ENCODE results near the gene LHX2.
"Not testable (repeated sequence)": the region's sequence is repeated elsewhere in the genome, so short reads cannot be mapped to it uniquely, and the experiment has no call there.

Gene LHX2

DNA sequence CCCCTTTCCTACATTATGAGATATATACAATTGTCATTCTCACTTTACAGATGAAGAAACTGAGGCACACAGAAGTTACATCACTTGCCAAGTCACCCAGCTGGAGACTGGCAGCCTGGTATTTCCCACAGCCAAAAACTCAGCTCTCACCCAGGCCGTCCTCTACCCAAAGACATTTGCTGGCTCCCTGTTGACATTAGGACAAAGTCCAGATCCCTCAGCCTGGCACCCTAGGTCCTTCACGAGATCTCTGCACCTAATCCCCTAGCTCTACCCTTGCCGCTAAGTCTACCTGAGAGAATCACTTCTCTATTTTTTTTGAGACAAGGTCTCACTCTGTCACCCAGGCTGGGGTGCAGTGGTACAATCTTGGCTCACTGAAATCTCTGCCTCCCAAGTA, 26.8 kb upstream of the LHX2 start:
- Histone ChIP-seq H3K9ac (ENCODE audit: low read length) (no peak overlapping the region), H3K4me3 (ENCODE audit: low read length) (no peak overlapping the region), H3K36me3 (ENCODE audit: control insufficient read depth, insufficient read depth, low read length) (no peaks in the 10 kb centered on the region), H3K27me3 (ENCODE audit: control insufficient read depth, insufficient read depth, low read length) (peaks cover 49% of the 10 kb centered on the region), H3K9me3 (ENCODE audit: control insufficient read depth, low read length) (no peaks in the 10 kb centered on the region), H3K4me1 (ENCODE audit: control insufficient read depth, insufficient read depth, low read length) (no peaks in the 10 kb centered on the region)

DNA sequence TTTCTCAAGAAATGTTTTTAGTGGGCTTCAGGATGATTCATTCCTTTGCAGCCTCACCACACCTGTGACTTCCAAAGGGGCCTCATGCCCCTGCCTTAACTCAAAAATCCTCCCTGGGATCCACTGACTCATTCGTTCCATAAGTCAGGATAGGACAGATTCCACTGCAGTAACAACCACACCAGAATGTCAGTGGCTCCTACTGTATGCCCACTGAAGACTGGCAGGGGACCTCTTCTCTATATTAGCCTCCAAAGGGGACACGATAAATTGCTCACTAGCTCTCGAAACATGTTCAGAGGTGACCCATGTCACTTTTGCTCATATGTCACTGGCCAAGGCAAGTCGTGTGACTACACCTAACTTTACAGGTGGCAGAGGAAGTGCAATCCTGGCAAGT, 25.7 kb upstream of the LHX2 start:
- H3K9ac ChIP-seq (ENCODE audit: low read length), result no peak overlapping the region
- no peak overlapping the region for H3K4me3 ChIP-seq (ENCODE audit: low read length)
- no peaks in the 10 kb centered on the region for H3K36me3 ChIP-seq (ENCODE audit: control insufficient read depth, insufficient read depth, low read length)
- no peaks in the 10 kb centered on the region for H3K9me3 ChIP-seq (ENCODE audit: control insufficient read depth, low read length)
- no peaks in the 10 kb centered on the region for H3K4me1 ChIP-seq (ENCODE audit: control insufficient read depth, insufficient read depth, low read length)
- H3K27me3 ChIP-seq (ENCODE audit: control insufficient read depth, insufficient read depth, low read length), result peaks cover 48% of the 10 kb centered on the region

DNA sequence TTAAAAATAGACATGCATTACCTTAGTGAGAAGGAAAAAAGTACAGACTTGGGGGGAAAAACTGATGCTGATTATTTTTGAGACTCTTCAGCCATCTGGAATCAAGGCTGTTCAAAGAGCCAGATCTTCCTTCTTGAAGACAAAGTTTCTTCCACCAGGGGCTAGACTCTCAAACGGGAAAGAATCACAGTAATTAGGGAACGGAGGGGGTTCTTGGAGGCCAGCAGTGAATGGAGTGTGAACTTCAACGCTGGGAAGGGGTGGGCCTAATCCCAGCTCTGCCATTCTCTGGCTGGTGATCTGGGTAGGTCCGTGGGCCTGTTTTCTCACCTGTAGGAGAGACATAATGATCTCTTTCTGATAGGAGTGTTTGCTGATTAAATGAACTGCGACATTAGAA, 21.1 kb upstream of the LHX2 start:
- H3K9ac ChIP-seq (ENCODE audit: low read length), result no peak overlapping the region
- peaks cover 48% of the 10 kb centered on the region for H3K27me3 ChIP-seq (ENCODE audit: control insufficient read depth, insufficient read depth, low read length)
- no peaks in the 10 kb centered on the region for H3K36me3 ChIP-seq (ENCODE audit: control insufficient read depth, insufficient read depth, low read length)
- no peaks in the 10 kb centered on the region for H3K9me3 ChIP-seq (ENCODE audit: control insufficient read depth, low read length)
- H3K4me3 ChIP-seq (ENCODE audit: low read length), result no peak overlapping the region
- H3K4me1 ChIP-seq (ENCODE audit: control insufficient read depth, insufficient read depth, low read length), result no peaks in the 10 kb centered on the region

DNA sequence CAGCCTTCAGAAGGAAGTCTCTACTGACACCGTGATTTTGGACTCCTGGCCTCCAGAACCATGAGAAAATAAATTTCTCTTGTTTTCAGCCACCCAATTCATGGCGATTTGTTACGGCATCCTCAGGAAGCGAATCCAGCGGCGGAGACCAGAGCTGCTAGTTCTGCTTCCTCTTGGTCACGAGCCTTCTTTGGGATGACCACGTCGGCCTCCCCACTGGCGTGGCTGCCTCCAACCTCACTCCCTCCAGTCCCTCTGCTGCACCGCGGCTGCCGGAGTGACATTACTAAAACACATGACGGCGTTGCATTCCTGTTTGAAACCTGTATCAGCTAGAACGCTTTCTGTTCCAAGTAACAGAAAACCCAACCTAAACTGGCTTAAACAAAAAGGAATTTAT, 18.9 kb upstream of the LHX2 start:
- H3K9ac ChIP-seq (ENCODE audit: low read length); H3K9me3 ChIP-seq (ENCODE audit: control insufficient read depth, low read length); H3K36me3 ChIP-seq (ENCODE audit: control insufficient read depth, insufficient read depth, low read length); H3K4me1 ChIP-seq (ENCODE audit: control insufficient read depth, insufficient read depth, low read length); H3K4me3 ChIP-seq (ENCODE audit: low read length): not testable (repeated sequence)
- peaks cover 56% of the 10 kb centered on the region for H3K27me3 ChIP-seq (ENCODE audit: control insufficient read depth, insufficient read depth, low read length)

DNA sequence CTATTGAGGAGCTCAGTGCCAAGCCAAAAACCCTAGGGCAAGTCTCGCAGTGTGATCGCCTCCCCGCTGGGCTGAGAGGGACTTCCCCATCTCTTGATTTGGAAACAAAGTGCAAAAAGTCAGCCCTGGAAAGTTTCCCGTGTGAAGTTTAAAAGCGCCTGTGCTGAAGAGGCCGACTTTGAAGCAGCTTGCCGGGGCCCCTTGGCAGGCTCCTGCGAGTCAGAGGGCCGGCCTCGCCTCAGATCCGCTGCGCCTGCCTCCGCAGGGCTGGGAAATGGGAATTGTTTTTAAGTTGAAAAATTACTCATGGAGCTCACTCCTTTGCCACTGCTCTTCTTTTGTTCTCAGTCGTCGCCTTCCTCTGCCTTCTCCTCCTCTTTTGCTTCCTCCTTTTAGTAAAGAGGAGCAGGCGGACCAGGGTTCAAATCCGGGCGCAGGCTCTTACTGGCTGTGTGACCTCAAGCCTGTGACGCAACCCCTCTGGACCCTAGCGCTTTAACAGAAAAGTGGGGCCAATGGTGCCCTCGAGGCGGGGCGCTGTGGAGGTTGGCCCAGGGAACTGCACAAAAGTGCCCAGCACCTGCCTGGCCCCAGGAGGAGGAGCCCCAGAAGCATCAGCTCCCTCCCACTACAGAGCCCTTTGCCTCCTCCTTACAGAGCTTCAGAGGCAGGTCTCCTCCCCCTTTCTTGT, 14.7 kb upstream of the LHX2 start:
- H3K9me3 ChIP-seq (ENCODE audit: control insufficient read depth, low read length), result no peaks in the 10 kb centered on the region
- H3K4me1 ChIP-seq (ENCODE audit: control insufficient read depth, insufficient read depth, low read length), result peaks cover 7% of the 10 kb centered on the region
- no peaks in the 10 kb centered on the region for H3K36me3 ChIP-seq (ENCODE audit: control insufficient read depth, insufficient read depth, low read length)
- peaks cover 72% of the 10 kb centered on the region for H3K27me3 ChIP-seq (ENCODE audit: control insufficient read depth, insufficient read depth, low read length)
- H3K9ac ChIP-seq (ENCODE audit: low read length), result no peak overlapping the region
- H3K4me3 ChIP-seq (ENCODE audit: low read length), result no peak overlapping the region

DNA sequence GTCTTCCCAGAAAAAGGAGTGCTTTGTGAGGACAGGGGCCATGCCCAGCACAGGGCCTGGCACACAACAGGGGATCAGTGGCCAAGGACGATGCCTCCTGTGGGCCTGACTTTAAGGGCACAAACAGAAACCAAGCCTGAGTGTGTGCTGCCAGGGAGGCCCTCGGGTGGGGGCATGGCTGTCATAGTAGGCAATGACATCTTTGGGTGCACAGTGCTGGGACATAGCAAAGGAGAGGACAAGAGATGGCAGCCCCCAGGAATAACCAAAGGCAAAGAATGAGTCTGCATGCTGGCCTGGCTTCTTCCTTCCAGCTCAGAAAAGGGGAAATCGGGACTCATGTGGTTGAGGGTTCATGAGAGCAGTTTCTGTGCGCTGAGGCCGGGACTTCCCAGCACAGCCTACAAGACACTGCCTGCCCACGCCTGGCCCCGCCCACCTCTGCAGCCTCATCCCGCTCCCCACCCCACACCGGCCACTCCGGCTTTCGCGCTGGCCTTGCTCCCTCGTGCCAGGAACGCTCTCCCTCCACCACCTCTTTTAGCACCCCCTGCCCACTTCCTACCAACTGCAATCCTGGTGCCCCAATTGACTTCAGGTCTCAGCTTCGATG, 13.8 kb upstream of the LHX2 start:
- H3K9ac ChIP-seq (ENCODE audit: low read length), result no peak overlapping the region
- no peaks in the 10 kb centered on the region for H3K9me3 ChIP-seq (ENCODE audit: control insufficient read depth, low read length)
- no peak overlapping the region for H3K4me3 ChIP-seq (ENCODE audit: low read length)
- H3K27me3 ChIP-seq (ENCODE audit: control insufficient read depth, insufficient read depth, low read length), result peaks cover 81% of the 10 kb centered on the region
- peaks cover 7% of the 10 kb centered on the region for H3K4me1 ChIP-seq (ENCODE audit: control insufficient read depth, insufficient read depth, low read length)
- no peaks in the 10 kb centered on the region for H3K36me3 ChIP-seq (ENCODE audit: control insufficient read depth, insufficient read depth, low read length)

DNA sequence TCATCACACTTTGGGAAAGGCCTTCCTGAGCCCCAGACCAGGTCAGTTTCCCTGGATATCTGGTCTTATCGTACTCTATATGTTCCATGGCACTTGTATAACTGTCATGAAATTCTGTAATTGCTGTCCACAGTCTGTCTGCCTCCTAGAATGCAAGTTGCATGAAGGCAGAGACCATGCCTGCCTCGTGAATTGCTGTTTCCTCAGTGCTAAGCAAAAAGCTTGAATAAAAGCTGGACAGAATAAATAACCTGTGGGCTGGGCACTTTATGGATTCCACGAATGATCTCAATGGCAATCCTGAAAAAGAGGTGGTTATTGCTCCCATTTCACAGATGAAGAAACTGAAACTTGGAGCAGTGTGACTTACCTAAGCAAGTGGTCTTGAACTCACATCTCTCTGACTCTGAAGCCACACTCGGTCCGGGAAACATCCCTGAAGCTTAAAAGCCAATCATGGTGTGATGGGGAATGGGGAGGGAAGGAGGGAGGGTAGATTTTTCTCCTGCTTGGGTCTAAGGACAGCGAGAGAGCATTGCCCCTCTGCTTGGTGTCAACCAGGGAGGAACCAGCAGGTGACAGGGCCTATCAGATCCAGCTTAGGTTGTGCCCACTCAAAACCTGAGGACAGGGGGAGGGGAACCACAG, 13.2 kb upstream of the LHX2 start:
- Histone ChIP-seq H3K9ac (ENCODE audit: low read length) (no peak overlapping the region), H3K9me3 (ENCODE audit: control insufficient read depth, low read length) (no peaks in the 10 kb centered on the region), H3K4me3 (ENCODE audit: low read length) (no peak overlapping the region), H3K4me1 (ENCODE audit: control insufficient read depth, insufficient read depth, low read length) (peaks cover 7% of the 10 kb centered on the region), H3K27me3 (ENCODE audit: control insufficient read depth, insufficient read depth, low read length) (peaks cover 87% of the 10 kb centered on the region), H3K36me3 (ENCODE audit: control insufficient read depth, insufficient read depth, low read length) (no peaks in the 10 kb centered on the region)

DNA sequence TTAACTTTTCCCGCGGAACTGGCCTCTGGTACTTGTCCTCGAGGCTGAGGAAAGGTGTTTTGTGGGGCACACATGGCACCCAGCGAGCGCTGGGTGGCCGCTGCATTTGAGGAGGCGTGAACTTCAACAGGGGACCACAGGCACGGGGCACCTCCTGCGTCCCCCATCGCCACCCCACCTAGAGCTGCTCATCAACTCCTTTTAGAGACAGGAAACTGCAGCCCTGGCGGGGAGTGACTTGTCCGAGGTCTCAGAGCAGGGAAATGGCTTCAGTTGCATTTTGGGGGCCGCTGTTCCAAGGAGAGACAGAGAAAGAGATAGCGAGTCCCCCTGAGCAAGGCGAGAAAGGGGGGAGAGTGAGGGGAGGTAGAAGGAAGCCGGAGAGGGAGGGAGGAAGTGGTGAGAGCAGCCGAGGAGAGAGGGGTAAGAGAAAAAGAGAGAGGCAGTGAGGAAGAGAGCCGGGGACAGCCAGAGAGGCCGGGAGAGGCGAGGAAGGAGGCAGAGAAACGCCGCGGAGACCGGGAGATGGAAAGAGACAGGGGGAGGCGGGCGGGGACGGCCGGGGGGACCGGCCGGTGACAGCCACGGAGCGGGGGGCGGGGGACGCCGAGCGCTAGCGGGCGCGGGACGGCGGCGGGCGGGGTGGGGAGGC, 12.5 kb upstream of the LHX2 start:
- H3K9me3 ChIP-seq (ENCODE audit: control insufficient read depth, low read length), result no peaks in the 10 kb centered on the region
- H3K4me1 ChIP-seq (ENCODE audit: control insufficient read depth, insufficient read depth, low read length), result peaks cover 7% of the 10 kb centered on the region
- no peaks in the 10 kb centered on the region for H3K36me3 ChIP-seq (ENCODE audit: control insufficient read depth, insufficient read depth, low read length)
- H3K27me3 ChIP-seq (ENCODE audit: control insufficient read depth, insufficient read depth, low read length), result peaks cover 89% of the 10 kb centered on the region
- no peak overlapping the region for H3K4me3 ChIP-seq (ENCODE audit: low read length)
- no peak overlapping the region for H3K9ac ChIP-seq (ENCODE audit: low read length)

DNA sequence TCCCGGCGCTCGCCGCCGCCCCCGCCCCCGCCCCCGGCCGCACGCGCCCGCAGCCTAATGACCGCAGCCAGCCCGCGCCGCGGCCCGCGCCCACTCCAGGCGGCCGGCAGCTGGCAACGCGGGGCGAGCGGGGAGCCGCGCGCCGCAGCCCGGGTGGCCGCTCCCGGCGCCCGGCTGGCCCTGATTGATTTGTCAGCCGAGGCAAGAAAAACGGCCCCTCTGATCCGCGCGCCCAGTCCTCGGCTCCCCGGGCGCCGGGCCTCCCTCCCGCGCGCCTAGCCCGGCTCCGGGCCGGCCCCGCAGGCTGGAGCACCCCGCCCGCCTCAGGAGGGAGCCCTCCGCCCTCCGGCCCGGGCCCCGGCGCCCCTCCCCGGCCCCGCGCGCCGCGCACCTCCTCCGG, 11.9 kb upstream of the LHX2 start:
- H3K4me3 ChIP-seq (ENCODE audit: low read length), result no peak overlapping the region
- peaks cover 7% of the 10 kb centered on the region for H3K4me1 ChIP-seq (ENCODE audit: control insufficient read depth, insufficient read depth, low read length)
- peaks cover 89% of the 10 kb centered on the region for H3K27me3 ChIP-seq (ENCODE audit: control insufficient read depth, insufficient read depth, low read length)

DNA sequence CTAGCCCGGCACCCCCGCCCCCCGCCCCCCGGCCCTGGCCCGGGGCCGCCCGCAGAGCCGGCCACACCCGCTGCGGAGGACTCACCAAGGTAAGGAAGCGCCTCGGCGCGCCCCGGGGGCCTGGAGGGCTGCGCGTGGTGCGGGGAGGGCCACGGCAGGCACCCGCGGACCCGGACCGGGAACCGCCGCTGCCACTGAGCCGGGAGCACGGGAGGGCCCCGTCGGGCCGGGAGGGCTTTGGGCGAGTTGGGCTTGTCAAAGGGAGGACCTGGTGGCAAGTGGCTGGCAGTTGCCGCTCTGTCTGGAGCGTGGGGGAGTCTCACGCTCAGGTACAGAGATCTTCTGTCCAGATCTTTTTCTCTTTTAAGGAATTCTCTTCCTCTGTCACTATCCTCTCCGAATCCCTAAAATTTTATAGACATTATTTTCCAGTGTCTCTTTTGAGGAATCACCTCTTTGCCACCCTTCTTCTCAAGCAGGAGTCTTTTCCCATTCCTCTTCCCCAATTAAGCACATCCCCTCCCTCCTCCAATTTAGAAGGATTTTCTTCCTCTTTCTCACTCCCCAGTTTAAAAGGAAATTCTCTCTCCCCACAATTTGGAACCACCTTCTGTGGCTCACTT, 11.3 kb upstream of the LHX2 start:
- no peak overlapping the region for H3K9ac ChIP-seq (ENCODE audit: low read length)
- no peaks in the 10 kb centered on the region for H3K36me3 ChIP-seq (ENCODE audit: control insufficient read depth, insufficient read depth, low read length)
- no peaks in the 10 kb centered on the region for H3K9me3 ChIP-seq (ENCODE audit: control insufficient read depth, low read length)
- peaks cover 93% of the 10 kb centered on the region for H3K27me3 ChIP-seq (ENCODE audit: control insufficient read depth, insufficient read depth, low read length)
- H3K4me3 ChIP-seq (ENCODE audit: low read length), result no peak overlapping the region
- peaks cover 7% of the 10 kb centered on the region for H3K4me1 ChIP-seq (ENCODE audit: control insufficient read depth, insufficient read depth, low read length)

More for the DNA sequence above, 11.9 kb upstream of the LHX2 start:
- Histone ChIP-seq H3K9me3 (ENCODE audit: control insufficient read depth, low read length) (no peaks in the 10 kb centered on the region), H3K36me3 (ENCODE audit: control insufficient read depth, insufficient read depth, low read length) (no peaks in the 10 kb centered on the region), H3K9ac (ENCODE audit: low read length) (no peak overlapping the region)

DNA sequence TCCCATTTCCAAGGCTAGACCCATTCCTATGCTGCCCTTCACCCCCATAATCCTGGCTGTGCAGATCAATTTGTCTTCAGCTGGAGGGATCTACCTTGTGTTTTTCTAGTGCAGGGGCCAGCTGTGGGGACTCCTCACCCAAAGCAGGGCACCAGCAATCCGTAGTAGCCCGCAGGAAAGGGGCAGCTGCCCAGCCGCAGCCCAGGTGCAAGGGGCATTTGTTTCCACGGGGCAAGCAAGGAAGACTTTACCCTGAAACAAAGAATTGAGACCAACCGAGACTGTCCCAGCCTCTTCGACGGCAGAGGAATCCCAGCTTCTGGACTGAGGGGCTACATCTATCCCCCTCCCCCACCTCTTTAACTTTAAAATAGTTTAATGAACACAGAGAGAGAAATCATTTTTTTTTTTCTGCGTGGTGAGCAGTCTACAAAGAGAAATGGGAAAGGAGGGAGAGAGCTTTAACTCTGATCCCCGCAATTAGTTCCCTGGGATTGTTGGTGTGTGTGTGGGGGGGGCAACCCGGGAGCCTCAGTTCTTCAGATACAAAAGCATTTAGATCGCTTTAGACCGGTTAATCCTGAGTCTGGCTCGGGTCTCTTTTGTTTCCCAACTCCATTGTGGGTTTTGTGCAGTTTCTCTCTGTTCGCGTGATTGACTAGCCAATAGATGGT, 10.6 kb upstream of the LHX2 start:
- Histone ChIP-seq H3K9me3 (ENCODE audit: control insufficient read depth, low read length) (no peaks in the 10 kb centered on the region), H3K36me3 (ENCODE audit: control insufficient read depth, insufficient read depth, low read length) (no peaks in the 10 kb centered on the region), H3K9ac (ENCODE audit: low read length) (no peak overlapping the region), H3K4me3 (ENCODE audit: low read length) (no peak overlapping the region), H3K27me3 (ENCODE audit: control insufficient read depth, insufficient read depth, low read length) (peaks cover 93% of the 10 kb centered on the region), H3K4me1 (ENCODE audit: control insufficient read depth, insufficient read depth, low read length) (peaks cover 7% of the 10 kb centered on the region)

All from mucosa of stomach (tissue), 1 donor.